Measurements from ENCODE around the gene ATP9B.

GRCh38 chr18:79409313-79409712 lies 340.1 kb downstream of the ATP9B start:
- TF ChIP-seq EP300 (IDR thresholded peaks at IDR 0.05; ENCODE audit: borderline replicate concordance in 1 of 2, low read depth in 1 of 2, low read length in 1 of 2) (no peak), CTCF (IDR thresholded peaks at IDR 0.05) (no peak)
